Activated T-cell treated with anti-CD3 and anti-CD28 coated beads, Interleukin-2, amount 50 U/mL, for 48 hours (primary cell): Measurements from ENCODE around the gene RACGAP1.
A peak's percentile ranks its signal among the peaks of the same experiment; 100 is the strongest.
"Not testable (repeated sequence)": the region's sequence is repeated elsewhere in the genome, so short reads cannot be mapped to it uniquely, and the experiment has no call there.

Source experiments
- DNase-seq, 2 experiments: peaks; one replicate each; pipeline ENCODE4 v3.0.0-alpha.2; 2020

RACGAP1 gene

DNA sequence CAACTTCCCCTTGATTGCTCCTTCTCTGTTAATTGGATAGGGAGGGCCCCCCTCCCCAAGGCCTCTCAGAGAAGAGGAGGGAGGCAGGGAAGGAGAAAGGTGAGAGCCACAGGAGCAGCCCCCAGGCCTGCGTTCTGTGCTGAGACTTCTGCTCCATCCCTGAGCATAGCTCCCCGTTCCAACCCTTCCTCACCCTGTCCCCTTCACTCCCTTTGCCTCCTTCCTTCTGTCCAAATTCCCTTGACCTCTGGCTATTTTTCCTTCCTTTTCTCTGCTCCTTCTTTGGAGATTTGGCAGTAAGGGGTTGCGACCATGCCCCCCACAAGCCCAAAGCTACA, 31.3 kb upstream of the RACGAP1 start:
- peak in 1 of 2 experiments; percentile 41 for DNase-seq

DNA sequence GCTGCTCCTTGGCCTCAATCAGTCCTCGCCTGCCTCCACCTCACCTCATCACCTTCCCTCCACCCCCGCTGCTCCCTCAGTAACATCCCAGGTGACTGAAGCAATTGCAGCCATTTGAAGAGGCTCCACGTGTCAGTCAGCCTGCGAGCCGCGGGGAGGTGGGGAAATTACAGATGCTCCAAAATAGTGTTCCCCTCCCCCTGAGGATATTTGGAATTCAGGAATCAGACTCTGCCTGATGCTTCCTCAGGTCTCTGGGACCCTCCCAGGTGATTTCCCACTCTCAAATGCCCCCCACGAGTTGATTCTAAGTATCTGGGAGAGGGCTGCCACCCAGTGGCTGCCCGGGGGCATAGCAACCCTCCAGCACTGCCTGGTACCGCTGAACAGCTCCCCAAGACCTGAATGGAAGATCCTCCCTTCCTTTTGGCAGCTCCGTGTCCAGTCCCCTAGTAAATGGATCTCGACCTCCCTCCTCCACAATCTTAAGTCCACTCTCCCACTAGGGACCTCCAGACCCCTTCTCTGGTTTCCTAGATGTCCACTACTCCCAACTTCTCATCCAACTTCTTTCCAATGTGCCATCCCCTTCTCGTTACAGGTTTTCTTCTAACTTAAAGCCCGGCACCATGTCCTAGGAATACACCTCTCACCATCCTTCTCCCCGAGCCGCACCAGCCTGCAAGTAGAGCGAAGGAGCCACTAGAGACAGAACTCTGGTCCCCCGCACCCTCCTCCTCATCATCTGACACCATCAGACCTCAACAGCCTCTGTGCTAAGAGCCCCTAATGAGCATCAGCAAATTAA, 30.7 kb upstream of the RACGAP1 start:
- DNase-seq = peak; percentile 76

DNA sequence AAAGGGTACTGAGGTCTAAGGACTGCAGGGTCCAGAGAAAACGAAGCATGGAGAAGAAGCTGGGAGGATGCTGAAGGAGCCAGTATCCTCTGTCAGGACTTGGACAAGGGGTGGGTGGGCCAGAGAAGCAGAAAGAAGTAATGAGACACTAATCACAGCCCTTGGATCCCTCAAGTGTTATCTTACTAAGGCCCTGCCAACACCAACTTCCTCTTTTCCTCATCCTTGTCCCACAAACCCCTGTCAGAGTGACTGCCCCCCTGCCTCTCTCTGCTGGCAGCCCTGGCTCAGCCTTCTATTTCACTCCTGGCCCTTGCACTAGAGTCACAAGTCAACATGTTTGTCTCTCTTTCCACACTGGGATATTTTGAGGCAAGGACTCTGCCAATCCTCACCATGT, 28.3 kb upstream of the RACGAP1 start:
- no peak for DNase-seq

DNA sequence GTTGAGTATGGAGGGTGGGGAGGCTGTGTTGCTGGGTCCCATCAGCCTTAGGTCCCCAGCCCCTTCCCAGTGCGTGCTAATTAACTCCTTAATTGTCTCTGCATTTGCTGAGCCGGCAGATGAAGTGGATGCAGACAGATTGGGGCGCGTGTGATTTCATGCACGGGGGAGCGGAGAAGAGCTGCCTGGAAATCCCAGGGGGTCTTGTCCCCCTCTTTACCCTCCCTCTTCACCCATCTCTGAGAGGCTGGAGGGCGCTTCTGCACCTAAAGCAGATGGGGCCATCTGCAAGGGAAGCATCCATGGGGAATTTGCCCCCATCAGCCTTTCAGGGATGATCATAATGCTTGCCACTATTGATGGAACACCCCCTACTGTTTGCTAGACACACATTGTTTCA, 27.7 kb upstream of the RACGAP1 start:
- DNase-seq = no peak

DNA sequence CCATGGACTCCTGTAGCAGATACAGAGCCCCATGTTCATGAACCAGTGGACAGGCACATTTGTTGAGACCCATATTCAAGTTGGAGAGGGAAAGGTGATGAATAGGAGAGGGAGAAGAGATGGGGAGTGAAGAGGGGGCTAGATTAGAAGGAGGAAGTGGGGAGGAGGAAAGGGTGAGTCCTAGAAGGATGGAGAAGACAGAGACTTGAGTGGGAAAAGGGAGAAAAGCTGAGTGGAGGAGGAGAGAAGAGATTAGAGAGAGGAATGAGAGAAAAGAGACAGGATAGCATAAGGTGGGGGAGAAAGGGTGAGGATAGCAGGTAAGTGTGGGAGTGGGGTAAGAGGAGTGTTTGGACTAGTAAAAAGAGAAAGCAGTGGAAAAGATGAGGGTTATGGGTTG, 27.2 kb upstream of the RACGAP1 start:
- no peak for DNase-seq

DNA sequence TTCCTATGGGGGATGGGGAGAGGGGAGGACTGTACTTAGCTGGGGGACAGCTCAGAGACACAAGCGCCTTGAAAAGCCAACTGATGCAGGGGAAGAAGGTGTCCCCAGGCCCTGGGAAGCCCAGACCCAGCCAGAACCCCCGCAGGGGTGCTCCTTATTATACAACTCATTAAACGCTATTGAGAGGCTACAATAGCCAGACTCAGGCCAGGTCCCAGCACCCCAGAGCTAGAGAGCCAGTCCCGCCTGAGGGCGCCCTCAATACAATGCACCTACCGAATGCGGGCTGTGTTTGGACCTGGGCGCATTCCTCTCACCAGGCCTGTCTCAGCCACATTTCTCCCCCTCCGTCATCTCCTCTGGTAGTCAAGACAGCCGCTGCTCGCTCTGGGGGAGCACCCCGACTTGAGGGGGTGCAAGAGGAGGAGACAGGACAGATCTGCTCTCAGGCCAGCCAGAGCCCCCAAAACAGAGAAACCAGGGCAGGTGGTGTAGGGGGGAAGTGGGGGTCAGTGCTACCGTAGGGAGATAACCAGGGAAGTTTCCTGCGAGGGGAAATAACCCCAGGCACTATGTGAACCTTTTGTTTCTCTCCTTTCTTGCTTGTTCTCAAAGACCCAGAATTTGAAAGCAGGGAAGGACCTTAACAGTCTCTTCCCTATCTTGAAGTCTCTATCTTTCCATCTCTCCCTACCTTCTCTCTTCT, 26.0 kb upstream of the RACGAP1 start:
- no peak for DNase-seq

DNA sequence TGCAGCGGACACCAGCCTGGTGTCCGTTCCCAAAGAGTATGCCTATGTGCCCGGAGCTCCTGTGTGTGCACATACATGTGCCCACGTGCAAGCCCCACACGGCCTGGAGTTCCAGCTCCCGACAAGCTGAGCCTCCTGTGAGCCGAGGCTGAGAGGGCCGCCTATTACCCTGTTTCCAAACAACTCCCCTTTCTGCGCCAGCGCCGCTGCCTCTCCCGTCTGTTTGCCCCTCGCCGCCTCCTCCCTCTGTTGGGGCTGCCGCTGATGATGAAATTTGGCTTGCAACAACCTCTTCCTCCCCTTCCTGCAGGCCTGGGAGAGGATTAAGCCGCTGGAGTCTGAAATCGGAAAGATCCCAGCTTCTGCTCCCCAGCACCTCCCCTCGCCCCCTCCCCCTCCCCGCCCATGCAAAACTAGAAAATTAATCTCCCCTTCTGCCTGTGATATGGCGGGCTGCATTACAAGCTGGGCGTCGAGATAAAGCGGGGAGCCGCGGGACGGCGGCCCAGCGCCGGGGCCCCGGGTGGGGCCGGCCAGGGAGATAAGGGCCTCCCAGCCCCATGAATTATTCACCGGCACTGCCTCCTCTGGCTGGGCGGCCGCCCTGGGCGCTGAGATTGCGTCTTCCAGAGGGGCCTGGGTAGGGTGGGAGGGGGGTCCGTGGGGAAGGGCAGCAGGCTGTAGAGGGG, 25.3 kb upstream of the RACGAP1 start:
- no peak for DNase-seq

DNA sequence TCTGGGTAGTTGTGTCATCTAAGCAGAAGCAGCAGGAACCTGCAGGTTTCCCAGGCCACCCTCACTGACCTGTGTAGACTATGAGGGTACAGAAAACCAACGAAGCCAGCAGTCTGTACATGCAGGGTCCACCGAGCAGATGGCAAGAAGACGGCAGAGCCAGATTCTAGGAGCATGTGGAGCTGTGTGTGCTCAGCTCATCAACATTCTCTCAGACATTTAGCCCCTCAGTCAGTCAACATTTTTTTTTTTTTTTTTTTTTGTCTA, 24.8 kb upstream of the RACGAP1 start:
- DNase-seq = no peak

DNA sequence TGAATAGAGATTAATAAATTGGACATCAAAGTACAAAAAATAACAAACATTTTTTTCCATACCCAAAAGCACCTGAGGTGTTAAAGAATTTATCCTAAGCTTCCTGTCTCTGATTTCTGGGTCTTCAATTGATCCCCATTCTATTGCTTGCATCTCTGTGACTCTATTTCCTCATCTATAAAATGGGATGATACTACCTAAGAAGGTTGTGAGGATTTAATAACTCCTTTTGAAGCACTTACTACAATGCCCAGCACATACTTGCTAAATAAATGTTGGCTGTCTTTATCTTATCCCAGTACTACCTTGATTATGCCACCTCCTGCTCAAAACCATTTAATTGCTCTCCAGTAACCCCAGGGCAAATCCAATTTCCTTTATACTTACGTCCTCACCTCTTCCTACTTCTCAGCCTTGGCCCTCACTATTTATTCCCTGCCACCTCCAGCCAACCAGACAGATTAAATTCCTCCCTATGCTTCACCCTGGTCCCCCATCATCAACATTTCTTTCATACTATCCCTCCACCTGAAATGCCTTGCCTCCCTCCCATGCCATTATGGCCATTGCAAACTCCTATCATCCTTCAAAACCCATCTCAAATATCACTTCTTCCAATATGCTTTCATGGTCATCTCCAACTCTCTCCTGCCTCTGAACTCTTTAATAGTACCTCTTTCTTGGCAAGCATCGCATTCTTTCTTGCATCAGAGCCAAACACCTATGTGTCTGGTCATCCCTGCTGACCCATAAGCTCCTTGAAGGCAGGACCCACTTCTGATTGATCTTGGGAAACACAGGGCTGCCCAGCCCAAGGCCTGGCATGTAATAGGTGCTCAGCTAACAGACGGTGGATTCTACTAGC, 24.2 kb upstream of the RACGAP1 start:
- DNase-seq = no peak

DNA sequence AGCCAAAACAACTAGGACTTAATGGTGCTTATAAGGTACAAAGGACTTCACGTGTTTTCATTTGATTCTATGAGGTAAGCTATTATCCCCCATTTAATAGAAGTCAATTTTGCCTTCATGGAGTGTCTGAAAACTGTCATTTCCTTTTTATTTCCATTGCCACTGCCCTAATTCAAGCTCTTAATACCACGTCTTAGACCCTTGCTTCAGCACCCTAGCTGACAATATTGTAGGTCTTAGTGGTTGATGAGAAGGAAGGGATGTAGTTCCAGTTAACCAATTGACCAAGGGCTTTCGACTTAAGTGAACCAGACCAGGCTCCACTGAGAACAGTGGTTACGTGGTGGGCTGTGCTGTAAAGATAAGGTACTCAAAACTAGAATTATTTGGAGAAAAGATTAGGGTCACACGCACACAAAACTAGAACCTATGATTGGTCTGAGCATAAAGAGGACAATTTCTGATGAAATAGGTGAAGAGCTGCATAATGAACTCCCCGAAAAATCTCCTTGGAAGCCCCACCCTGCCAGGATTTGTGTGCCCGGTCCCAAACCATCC, 22.5 kb upstream of the RACGAP1 start:
- no peak for DNase-seq

DNA sequence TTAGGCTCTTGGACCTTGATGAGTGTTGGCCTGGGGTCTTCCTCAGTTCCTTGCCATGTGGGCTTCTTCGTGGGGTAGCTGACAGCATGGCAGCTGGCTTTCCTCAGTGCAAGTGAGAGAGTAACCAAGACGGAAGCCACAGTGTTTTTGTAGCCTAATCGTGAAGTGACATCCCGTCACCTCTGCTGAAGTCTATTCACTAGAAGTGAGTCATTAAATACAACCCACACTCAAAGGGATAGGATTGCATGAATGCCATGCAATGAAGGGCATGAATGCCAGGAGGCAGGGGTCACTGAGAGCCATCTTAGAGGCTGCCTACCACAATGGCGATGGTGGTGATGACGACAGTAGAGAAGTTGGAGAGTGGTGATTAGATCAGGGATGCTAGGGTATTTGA, 18.6 kb upstream of the RACGAP1 start:
- peak in 1 of 2 experiments; percentile 28 for DNase-seq

DNA sequence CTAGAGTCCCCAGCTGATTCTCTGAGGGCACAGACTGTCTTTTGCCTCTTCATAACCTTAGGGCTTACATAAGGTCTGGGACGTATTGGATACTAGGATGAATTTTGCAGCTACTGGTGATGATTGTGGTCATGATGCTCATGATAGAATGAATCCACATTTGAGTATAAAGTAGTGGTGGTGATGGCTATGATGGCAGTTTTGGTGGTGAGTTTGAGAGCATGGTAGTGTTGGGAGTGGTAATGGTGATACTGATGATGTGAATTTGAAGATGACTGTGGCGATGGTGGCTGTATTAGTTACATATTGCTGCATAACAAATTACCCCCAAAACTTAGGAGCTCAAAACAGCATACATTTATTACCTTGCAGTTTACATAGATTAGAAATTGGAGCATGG, 18.0 kb upstream of the RACGAP1 start:
- DNase-seq = no peak

DNA sequence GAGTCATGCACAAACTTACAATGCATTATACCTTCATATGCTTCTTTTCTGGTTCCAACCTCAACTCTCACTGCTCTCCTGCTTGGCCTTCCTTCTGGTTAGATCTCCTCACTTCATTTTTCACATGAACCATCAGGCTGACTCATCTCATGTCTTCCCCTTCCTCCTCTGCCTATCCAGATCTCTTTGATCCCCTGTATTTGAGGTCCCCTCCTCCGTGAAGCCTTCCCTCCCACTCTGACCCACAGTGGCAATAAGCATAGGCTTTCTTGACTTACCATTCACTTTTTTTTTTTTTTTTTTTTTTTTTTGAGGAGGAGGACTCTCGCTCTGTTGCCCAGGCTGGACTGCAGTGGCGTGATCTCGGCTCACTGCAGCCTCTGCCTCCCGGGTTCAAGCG, 17.4 kb upstream of the RACGAP1 start:
- peak in 1 of 2 experiments; percentile 40 for DNase-seq

DNA sequence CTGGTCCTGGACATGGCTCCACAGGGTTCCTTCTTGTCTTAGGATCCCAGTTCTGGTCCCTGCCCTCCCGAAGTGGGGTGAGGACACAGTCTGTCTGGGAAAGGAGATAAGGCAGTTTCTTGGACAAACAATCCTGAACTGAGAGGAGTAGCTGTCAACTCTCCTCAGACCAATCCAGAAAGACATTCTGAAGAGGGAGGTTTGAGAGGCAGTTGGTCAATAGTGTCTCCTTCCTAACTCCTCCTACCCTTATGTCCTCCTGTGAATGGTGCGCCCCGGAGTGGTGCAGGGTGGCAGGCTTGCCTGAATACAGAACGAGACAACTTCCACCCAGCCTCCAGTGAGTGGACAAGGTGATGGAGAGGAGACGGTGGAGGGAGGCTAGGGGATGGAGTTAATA, 16.7 kb upstream of the RACGAP1 start:
- DNase-seq = no peak

DNA sequence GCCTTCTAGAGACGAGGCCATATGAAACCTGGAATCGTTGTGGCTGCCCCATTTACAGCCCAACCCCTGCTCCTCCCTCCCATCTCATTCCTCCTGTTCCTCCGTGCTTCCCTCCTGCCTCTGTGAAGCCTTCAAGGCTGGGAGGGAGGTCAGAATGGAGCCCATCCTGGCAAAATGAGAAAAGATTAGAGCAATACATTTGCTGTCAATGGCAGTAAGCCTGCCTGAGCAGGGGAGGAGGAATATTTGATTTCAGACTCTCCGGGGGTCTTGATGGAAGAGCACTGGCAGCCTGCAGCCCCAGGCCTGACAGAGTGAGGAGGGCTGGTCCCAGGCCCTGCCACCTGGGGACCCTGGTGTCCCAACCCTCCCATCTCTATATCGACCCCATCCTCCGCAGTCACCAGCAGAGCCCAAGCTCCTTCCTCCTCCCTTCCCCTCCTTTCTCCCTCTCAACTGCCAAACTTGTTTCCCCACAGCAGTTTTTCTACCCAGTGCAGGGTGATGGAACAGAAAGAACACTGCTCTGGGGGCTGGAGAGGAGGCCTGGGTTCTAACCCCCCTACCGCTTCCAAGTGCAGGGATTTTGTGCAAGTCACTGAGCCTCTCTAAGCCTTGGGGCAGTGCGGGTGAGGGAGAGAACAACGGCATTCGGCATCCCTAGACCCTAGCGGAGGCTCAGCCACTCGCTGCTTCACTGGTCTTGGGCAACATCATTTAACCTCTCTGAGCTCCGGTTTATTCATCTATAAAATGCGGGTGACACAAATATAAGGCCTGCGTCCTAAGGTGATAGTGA, 16.0 kb upstream of the RACGAP1 start:
- no peak for DNase-seq

DNA sequence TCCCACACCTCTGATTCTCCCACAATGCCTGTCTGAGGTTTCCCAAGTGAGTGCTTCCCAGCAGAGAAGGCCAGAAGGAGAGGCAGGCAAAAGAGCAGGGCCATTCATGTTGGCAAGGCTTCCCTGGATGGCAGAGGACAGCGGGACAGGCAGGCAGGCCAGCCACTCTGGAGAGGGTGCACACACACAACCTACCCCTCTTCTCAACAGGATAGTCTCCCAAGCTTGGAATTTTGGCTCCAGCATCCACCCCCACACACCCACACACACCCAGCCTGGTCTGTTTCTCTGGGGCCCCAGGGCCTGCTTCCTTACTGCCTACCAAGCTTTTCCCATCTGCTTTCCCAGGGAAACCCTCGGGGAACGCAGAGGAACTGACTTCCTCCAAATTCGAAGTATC, 15.4 kb upstream of the RACGAP1 start:
- no peak for DNase-seq

DNA sequence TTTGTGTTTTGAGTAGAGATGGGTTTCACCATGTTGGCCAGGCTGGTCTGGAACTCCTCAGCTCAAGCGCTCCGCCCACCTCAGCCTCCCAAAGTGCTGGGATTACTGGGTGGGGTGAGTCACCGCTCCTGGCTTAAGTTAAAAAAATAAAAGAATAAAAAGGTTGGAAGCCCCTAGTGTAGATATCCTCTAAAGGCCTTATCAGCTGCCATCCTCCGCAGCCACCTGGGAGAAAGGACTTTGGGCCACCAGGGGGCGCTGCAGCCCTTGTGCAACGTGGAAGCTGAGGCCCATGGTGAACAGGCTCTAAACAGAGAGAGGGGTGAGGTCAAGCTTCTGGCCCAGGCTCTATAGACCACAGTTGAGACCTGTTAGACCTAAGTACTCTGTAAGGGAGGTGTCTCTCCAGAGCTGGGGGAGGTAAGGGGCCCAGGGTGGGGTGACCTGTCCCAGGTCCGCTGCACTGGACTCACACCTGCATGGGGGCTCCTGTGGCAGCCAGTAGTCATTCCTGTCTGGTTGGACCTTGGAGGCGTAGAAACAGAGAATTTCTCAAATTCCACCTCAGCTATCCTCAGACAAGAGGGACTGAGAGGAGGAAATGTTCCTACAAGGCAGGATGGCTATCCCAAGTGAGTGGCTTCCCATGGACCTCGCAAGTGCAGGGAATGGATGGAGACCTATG, 14.0 kb upstream of the RACGAP1 start:
- DNase-seq = peak; percentile 94 to 95

DNA sequence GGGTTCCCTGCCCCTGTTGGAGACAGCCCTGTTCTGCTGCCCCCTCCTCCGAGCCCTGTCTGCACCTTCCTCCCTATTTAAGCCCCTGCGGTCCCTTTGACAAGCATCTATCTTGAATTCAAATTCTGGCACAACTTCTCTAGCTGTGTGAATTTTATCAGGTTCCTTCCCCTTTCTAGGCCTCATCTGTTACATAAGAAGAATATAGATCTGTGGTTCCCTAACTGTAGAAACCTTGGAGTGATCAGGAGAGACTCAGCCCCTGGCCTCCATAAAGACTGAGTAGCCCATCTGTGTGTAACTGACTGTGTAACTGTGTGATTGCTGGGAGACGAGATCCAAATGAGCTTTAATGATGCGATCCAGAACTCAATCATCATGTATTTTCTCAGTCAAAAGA, 13.0 kb upstream of the RACGAP1 start:
- no peak for DNase-seq

DNA sequence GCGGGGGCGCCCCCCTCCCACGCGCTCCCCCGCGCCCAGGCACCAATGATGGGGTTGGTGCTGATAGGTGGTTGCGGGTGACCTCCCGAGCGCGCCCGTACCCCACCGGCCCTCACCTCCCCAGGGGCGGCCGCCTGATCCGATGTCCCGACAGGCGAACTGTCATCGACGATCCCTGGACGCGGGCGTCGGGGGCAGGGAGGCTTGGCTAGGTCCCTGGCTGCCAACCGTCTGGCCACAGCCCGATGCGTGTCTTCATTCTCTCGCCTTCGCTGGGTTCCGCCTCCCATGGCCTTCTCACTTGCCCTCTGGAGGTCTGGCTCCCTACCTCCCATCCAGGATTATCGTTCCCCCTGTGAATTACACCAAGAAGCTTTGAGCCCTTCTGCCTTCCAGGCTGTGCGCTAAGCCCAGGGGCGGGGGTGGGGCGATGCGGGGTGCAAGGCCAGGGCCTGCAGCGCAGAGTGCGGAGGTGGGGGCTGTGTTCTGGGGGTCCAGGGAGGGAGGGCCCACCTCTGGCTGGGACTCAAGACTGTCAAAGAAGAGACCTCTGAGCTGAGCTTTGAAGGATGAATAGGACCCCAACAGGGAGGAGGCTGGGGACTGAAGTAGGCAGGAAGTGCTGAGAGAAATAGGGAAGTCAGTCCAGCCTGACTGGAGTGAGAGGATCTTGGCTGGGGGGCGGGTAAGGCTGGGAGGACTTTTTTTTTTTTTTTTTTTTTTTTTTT, 7.7 kb upstream of the RACGAP1 start:
- no peak for DNase-seq

DNA sequence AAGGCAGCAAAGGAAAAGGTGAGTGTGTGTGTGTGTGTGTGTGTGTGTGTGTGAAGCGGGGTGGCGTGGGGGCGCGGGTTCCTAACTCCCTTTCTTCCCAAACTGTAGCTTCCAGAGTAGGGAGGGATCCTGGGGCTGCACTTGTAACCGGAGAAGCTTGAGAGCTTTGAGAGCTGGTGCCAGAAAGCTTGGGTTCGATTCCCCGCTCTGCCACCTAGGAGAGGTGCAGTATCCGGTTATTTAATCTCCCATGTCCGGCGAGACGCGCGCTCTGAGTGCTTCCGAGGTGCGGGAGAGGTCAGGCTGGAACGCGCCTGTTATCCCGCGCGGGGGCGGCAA, 7.2 kb upstream of the RACGAP1 start:
- no peak for DNase-seq

DNA sequence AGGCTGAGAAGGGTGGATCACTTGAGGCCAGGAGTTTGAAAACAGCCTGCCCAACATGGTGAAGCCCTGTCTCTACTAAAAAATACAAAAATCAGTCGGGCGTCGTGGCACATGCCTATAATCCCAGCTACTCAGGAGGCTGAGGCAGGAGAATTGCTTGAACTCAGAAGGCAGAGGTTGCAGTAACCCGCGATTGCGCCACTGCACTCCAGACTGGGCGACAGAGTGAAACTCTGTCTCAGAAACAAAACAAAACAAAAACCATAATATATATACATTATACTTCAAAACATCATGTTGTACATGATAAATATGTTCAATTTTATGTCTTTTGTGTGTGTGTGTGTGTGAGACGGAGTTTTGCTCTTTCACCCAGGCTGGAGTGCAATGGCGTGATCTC, 5.2 kb upstream of the RACGAP1 start:
- not testable (repeated sequence) for DNase-seq
